Brain microvascular endothelial cell (primary cell): ENCODE measurements around the gene LRRC74B.
"Not testable (repeated sequence)": the region's sequence is repeated elsewhere in the genome, so short reads cannot be mapped to it uniquely, and the experiment has no call there.

Experiments
- DNase-seq: peaks from one replicate; pipeline ENCODE4 v3.0.0-alpha.2; 2020
- H3K27ac ChIP-seq: fragments of 250-450 bp; sonication (Bioruptor Pico); 2 replicates; pipeline ENCODE4 v1.5.1; 2020; ENCODE audit warnings: mild to moderate bottlenecking, moderate library complexity
- H3K27me3 ChIP-seq: fragments of 250-450 bp; sonication (Bioruptor Pico); replicated peaks from 2 replicates; pipeline ENCODE4 v1.5.1; 2020; ENCODE audit warnings: mild to moderate bottlenecking
- H3K36me3 ChIP-seq: fragments of 250-450 bp; sonication (Bioruptor Pico); replicated peaks from 2 replicates; pipeline ENCODE4 v1.5.1; 2020; ENCODE audit warnings: mild to moderate bottlenecking
- H3K4me3 ChIP-seq: 2 replicates; pipeline ENCODE4 v1.5.1; 2011; ENCODE audit warnings: low read depth, mild to moderate bottlenecking, control low read depth, low read length, moderate library complexity
- CTCF ChIP-seq: IDR thresholded peaks from 2 replicates; pipeline ENCODE4 v1.5.1; 2011; ENCODE audit warnings: low read depth, mild to moderate bottlenecking, moderate library complexity, low read length, control low read depth, inconsistent platforms; ENCODE audit errors: missing control alignments
- in situ Hi-C: cut with HindIII; loops from 2 replicates; pipeline ENCODE4 v1.10.0; 2017; ENCODE audit warnings: low sequenced_read_pairs, low pct_ligation_motif_present

The LRRC74B gene

GRCh38 chr22:21054046-21054713, 8.4 kb downstream of the LRRC74B start:
- no peak overlapping the region for H3K27ac ChIP-seq
- no peaks in the 10 kb centered on the region for H3K36me3 ChIP-seq
- no peak overlapping the region for H3K4me3 ChIP-seq
- in situ Hi-C loops, result no loop called here
- TF ChIP-seq CTCF, result no peak
- peaks cover 8% of the 10 kb centered on the region for H3K27me3 ChIP-seq
- no peak for DNase-seq

GRCh38 chr22:21054714-21055563, 9.2 kb downstream of the LRRC74B start:
- Histone ChIP-seq H3K27ac (no peak overlapping the region), H3K27me3 (peaks cover 8% of the 10 kb centered on the region), H3K4me3 (no peak overlapping the region), H3K36me3 (no peaks in the 10 kb centered on the region)
- no peak for TF ChIP-seq CTCF
- no peak for DNase-seq
- in situ Hi-C loops, result no loop called here

GRCh38 chr22:21055564-21055834, 9.8 kb downstream of the LRRC74B start:
- Histone ChIP-seq H3K4me3 (no peak overlapping the region), H3K27me3 (peaks cover 8% of the 10 kb centered on the region), H3K27ac (no peak overlapping the region), H3K36me3 (no peaks in the 10 kb centered on the region)
- DNase-seq, result no peak
- no peak for TF ChIP-seq CTCF
- in situ Hi-C loops, result no loop called here

- TF ChIP-seq CTCF, result no peak
- Histone ChIP-seq H3K27me3 (peaks cover 8% of the 10 kb centered on the region), H3K36me3 (no peaks in the 10 kb centered on the region), H3K4me3 (no peak overlapping the region), H3K27ac (no peak overlapping the region)
- no peak for DNase-seq
- in situ Hi-C loops, result no loop called here
Measured at GRCh38 chr22:21055880-21056319, 10.2 kb downstream of the LRRC74B start.

GRCh38 chr22:21060363-21060762, 14.6 kb downstream of the LRRC74B start:
- in situ Hi-C loops, DNase-seq, H3K36me3 ChIP-seq: not testable (repeated sequence)

GRCh38 chr22:21061660-21062321, 16.0 kb downstream of the LRRC74B start:
- H3K27me3 ChIP-seq, H3K36me3 ChIP-seq, H3K4me3 ChIP-seq, H3K27ac ChIP-seq, in situ Hi-C loops, DNase-seq: not testable (repeated sequence)

More at GRCh38 chr22:21060363-21060762, 14.6 kb downstream of the LRRC74B start:
- H3K27me3 ChIP-seq, result peaks cover 10% of the 10 kb centered on the region
- H3K27ac ChIP-seq, H3K4me3 ChIP-seq: not testable (repeated sequence)

GRCh38 chr22:21064425-21064824, 18.7 kb downstream of the LRRC74B start:
- H3K27me3 ChIP-seq, in situ Hi-C loops: not testable (repeated sequence)

More at GRCh38 chr22:21064425-21064824, 18.7 kb downstream of the LRRC74B start:
- not testable (repeated sequence) for H3K27ac ChIP-seq, DNase-seq, H3K36me3 ChIP-seq, H3K4me3 ChIP-seq
